Measurements from ENCODE around the gene DPH2.

- TF ChIP-seq CTCF (IDR thresholded peaks at IDR 0.05) (no peak), POLR2A (IDR thresholded peaks at IDR 0.05) (no peak)
Observed at GRCh38 chr1:43980255-43981134, 10.7 kb downstream of the DPH2 start.

Data from thyroid gland (tissue), 4 donors.